Heart right ventricle (tissue), 16 donors: Measurements from ENCODE around the gene MSX2. TPM values are rescaled to one million over a fixed set of nuclear protein-coding genes. Genes with fewer than 3 reads are reported as not detected.

ENCODE experiments used
- ATAC-seq, 8 donors: fragments of 200-7000 bp; cut with Tn5 transposase; one replicate each; pipeline ENCODE4 v1.9.1; 2020; ENCODE audit warnings: mild to moderate bottlenecking in 8 of 8, moderate library complexity in 8 of 8, moderate number of reproducible peaks in 1 of 8
- DNase-seq, 2 donors: peaks; one replicate each; pipeline ENCODE4 v3.0.0-alpha.2; 2020
- H3K27ac ChIP-seq, 10 donors: fragments of 200-600 bp; sonication (generic) in 2 of 10; one replicate each; pipeline versions ENCODE4 v1.5.0 to v1.8.0; 2020 to 2022; ENCODE audit warnings: mild to moderate bottlenecking in 3 of 10
- H3K27me3 ChIP-seq, 7 donors: fragments of 200-600 bp; one replicate each; pipeline ENCODE4 v1.8.0; 2021 to 2022; ENCODE audit warnings: mild to moderate bottlenecking in 2 of 7
- H3K36me3 ChIP-seq, 9 donors: fragments of 200-600 bp; sonication (generic) in 1 of 9; one replicate each; pipeline versions ENCODE4 v1.5.0 to v1.8.0; 2020 to 2022; ENCODE audit warnings: mild to moderate bottlenecking in 2 of 9
- H3K4me1 ChIP-seq, 9 donors: fragments of 200-600 bp; sonication (generic) in 1 of 9; one replicate each; pipeline versions ENCODE4 v1.5.0 to v1.8.0; 2020 to 2022; ENCODE audit warnings: mild to moderate bottlenecking in 4 of 9
- H3K4me3 ChIP-seq, 10 donors: fragments of 200-600 bp; sonication (generic) in 2 of 10; one replicate each; pipeline versions ENCODE4 v1.5.0 to v1.8.0; 2020 to 2022; ENCODE audit warnings: mild to moderate bottlenecking in 7 of 10, moderate library complexity in 2 of 10
- H3K9me3 ChIP-seq, 11 donors: fragments of 200-600 bp in 10 of 11; sonication (generic) in 2 of 11; one replicate each; pipeline versions ENCODE4 v1.5.0 to v1.8.0; 2013 to 2022; ENCODE audit warnings: mild to moderate bottlenecking in 2 of 11, control low read depth in 1 of 11, moderate library complexity in 1 of 11
- CTCF ChIP-seq, 9 donors: fragments of 200-600 bp; sonication (generic) in 2 of 9; IDR thresholded peaks; one replicate each; pipeline versions ENCODE4 v1.5.0 to v1.8.0; 2021 to 2022; ENCODE audit warnings: antibody characterized with exemption in 9 of 9, mild to moderate bottlenecking in 5 of 9, moderate library complexity in 1 of 9
- WGBS, 2 donors: extraction: QIAGEN DNeasy Blood & Tissue Kit; methylation state at CpG; one replicate each; pipeline ENCODE4 v1.1.7; 2013; ENCODE audit warnings: inconsistent platforms in 1 of 2; 5-methylcytosine and 5-hydroxymethylcytosine counted together
- intact Hi-C, 10 donors: fragments of 100-400 bp; cut with DNase I; formaldehyde crosslinking; loops; one replicate each; pipeline versions ENCODE4 v1.11.1 to v1.14.2; 2022
- polyA plus RNA-seq, 2 donors: library from polyadenylated mRNA; stranded (reverse); fragments of 200-250 nt; gene quantifications; one replicate each; pipeline ENCODE4 v1.2.3, GENCODE V29; 2013
- total RNA-seq, 10 donors: library from RNA; stranded (reverse); fragmentation: NEBNext Ultra II Directional in 3 of 10; extraction: Animal tissue kit (Norgen Biotek cat#: 25700) in 3 of 10; gene quantifications; one replicate each; pipeline versions ENCODE4 v1.2.1 to v1.2.4, GENCODE V29; 2021 to 2023
- donor health status: Arrhythmogenic right ventricular cardiomyopathy.
- donor health status: ischemic (EF 13 %, LVEDD 7.1; RV severe dilation, severe dysfunction).
- donor health status: healthy with polysubstance abuse.
- donor health status: DM: no; HTN: yes; CAD: no.
- donor health status: DM: no; HTN: no; CAD: no.
- donor health status: ischemic (EF 25% LVEDD 6.9; RV normal size, moderate dysfunction).
- donor health status: ischemic (EF 25% LVEDD 5.7; RV mildly dilated, moderate dysfunction).
- donor health status: healthy.
- donor health status: DM: yes; HTN: yes; CAD: no.
- donor health status: Ischemic cardiomyopathy.
- donor health status: ischemic (EF 35%, LVEDD 5.7; RV mildly dilated, moderate dysfunction).
- donor health status: nonischemic (EF 11% LVEDD 7.7; RV severe dilation, severe dysfunction).
- donor health status: DM: yes; HTN: yes; CAD: no.
- donor health status: PGD.
- donor health status: ischemic (EF 29% LVEDD 5.4; RV normal size, mild dysfunction).
- donor health status: nonischemic (EF 23%, LVEDD 6.1; RV moderate dilation, normal function).

The MSX2 gene
- total and polyA plus RNA-seq, 12 donors = 0.43 to 2.1 (median 1.4) TPM

- H3K27ac ChIP-seq = no peak overlapping the region
- peaks cover 19 to 100% (median 99%) of the 10 kb centered on the region in 7 donors for H3K27me3 ChIP-seq
- H3K9me3 ChIP-seq = no peaks in the 10 kb centered on the region
- TF ChIP-seq CTCF (IDR thresholded peaks at IDR 0.05) = no peak
- no peak overlapping the region for H3K4me3 ChIP-seq
- peaks cover 0 to 8% (median 0%) of the 10 kb centered on the region in 9 donors for H3K36me3 ChIP-seq
- 2 to 5% methylated on average over 45 of the region's 45 CpGs for WGBS, 2 donors
- ATAC-seq (no peak), DNase-seq (no peak)
- H3K4me1 ChIP-seq = peaks cover 0 to 19% (median 7%) of the 10 kb centered on the region in 9 donors
- intact Hi-C loops = loop anchor here in 1 of 10 donors (10.0 kb wide), 1 partner anchor 307 kb away; no protein-coding TSS in a partner anchor
Measured at GRCh38 chr5:174731214-174732035, 7.0 kb downstream of the MSX2 start.

DNA sequence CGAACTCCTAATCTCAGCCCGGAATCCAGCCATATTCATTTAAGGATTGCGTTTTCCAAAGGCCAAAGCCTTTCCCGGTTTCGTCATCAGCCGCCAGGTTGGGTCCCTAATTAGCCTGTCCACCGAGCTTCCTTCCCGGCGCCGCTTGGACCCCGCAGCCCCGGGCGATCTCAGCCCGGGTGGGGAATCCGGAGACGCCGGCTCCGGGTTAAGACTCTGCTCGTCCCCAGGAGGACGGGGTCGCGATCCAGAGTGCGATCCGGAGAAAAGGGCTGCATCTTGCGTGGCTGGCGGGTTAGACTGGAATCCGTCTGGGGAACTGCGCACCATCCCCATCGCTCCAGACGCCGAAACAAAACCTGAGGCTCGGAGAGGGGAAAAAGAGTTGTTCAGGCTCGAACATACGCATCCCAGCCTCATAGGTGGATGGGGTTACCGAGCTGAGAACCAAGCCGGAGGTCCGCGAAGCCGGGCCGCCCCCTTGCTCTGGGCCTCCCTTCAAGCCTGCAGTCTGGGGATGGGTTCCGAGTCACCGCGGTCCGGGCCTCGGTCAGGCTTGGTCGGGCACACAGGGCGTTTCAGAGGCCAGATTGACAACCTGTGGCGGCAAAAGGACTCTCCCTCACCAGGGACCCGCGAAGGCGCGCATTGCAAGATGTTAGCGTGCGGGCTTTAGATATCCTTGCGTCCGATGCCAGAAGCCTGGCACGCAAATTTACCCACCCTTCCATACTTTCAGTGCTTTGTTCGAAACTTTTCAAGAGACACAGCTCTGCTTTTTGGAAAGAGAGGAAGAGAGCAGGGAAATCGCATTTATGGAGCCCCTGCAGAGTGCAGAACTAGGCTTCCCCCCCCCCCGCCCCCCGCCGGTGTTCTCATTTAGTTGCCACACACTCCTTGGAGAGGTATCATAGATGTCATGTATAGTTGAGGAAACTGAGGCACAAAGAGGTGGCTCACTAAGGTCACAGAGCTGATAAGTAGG is 7.9 kb downstream of the MSX2 start:
- Histone ChIP-seq H3K9me3 (no peaks in the 10 kb centered on the region), H3K27ac (no peak overlapping the region), H3K36me3 (peaks cover 0 to 8% (median 0%) of the 10 kb centered on the region in 9 donors), H3K4me3 (no peak overlapping the region), H3K27me3 (peaks cover 20 to 100% (median 99%) of the 10 kb centered on the region in 7 donors), H3K4me1 (peaks cover 0 to 19% (median 7%) of the 10 kb centered on the region in 9 donors)
- DNase-seq (no peak), ATAC-seq (no peak)
- intact Hi-C loops = loop anchor here in 1 of 10 donors (10.0 kb wide), 1 partner anchor 308 kb away; no protein-coding TSS in a partner anchor
- WGBS, 2 donors = 4 to 6% methylated on average over 62 of the region's 62 CpGs
- no peak for TF ChIP-seq CTCF (IDR thresholded peaks at IDR 0.05)

- no peak overlapping the region for H3K4me3 ChIP-seq
- peaks cover 0 to 19% (median 7%) of the 10 kb centered on the region in 9 donors for H3K4me1 ChIP-seq
- H3K27me3 ChIP-seq = peaks cover 20 to 100% (median 98%) of the 10 kb centered on the region in 7 donors
- DNase-seq (no peak), ATAC-seq (no peak)
- intact Hi-C loops = loop anchor here in 1 of 10 donors (10.0 kb wide), 1 partner anchor 308 kb away; no protein-coding TSS in a partner anchor
- H3K27ac ChIP-seq = no peak overlapping the region
- peaks cover 0 to 8% (median 0%) of the 10 kb centered on the region in 9 donors for H3K36me3 ChIP-seq
- no peak for TF ChIP-seq CTCF (IDR thresholded peaks at IDR 0.05)
- H3K9me3 ChIP-seq = no peaks in the 10 kb centered on the region
- WGBS, 2 donors = 19 to 21% methylated on average over 14 to 15 of the region's 15 CpGs
Measured at GRCh38 chr5:174733091-174733690, 8.8 kb downstream of the MSX2 start.
